Measurements from ENCODE around the gene ABCA7. TPM values are rescaled to one million over a fixed set of nuclear protein-coding genes. Genes with fewer than 3 reads are reported as not detected.

The ABCA7 gene
- total and polyA plus RNA-seq, 2 of the 13 experiments (the other 11 are each of a cell fraction or from before 2014, with no cell fraction given), result 4.4 to 32.4 TPM

DNA sequence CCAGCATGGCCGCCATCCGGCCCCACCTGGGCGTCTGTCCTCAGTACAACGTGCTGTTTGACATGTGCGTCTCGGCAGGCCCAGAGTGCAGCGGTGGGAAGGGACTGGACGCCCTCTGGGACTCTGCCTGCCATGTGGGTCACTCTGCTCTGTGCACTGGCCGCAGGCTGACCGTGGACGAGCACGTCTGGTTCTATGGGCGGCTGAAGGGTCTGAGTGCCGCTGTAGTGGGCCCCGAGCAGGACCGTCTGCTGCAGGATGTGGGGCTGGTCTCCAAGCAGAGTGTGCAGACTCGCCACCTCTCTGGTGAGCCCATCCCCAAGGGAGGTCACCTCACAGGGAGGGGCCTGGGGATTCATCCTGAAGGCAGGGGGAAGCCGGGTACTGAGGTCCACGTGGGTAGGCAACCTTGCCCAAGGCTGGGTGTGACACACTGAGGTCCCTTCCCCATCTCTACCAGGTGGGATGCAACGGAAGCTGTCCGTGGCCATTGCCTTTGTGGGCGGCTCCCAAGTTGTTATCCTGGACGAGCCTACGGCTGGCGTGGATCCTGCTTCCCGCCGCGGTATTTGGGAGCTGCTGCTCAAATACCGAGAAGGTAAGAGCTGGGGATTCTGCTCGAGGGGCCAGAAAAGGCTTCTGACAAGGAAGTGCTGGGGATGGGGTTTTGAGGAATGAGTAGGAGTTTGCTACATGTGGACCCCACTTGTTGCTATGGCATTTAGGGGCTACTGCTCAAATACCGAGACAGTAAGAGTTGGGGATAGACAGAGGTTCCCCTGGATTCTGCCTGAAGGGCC lies 11.3 kb downstream of the ABCA7 start (continued):
- TF ChIP-seq, protein P1, sequence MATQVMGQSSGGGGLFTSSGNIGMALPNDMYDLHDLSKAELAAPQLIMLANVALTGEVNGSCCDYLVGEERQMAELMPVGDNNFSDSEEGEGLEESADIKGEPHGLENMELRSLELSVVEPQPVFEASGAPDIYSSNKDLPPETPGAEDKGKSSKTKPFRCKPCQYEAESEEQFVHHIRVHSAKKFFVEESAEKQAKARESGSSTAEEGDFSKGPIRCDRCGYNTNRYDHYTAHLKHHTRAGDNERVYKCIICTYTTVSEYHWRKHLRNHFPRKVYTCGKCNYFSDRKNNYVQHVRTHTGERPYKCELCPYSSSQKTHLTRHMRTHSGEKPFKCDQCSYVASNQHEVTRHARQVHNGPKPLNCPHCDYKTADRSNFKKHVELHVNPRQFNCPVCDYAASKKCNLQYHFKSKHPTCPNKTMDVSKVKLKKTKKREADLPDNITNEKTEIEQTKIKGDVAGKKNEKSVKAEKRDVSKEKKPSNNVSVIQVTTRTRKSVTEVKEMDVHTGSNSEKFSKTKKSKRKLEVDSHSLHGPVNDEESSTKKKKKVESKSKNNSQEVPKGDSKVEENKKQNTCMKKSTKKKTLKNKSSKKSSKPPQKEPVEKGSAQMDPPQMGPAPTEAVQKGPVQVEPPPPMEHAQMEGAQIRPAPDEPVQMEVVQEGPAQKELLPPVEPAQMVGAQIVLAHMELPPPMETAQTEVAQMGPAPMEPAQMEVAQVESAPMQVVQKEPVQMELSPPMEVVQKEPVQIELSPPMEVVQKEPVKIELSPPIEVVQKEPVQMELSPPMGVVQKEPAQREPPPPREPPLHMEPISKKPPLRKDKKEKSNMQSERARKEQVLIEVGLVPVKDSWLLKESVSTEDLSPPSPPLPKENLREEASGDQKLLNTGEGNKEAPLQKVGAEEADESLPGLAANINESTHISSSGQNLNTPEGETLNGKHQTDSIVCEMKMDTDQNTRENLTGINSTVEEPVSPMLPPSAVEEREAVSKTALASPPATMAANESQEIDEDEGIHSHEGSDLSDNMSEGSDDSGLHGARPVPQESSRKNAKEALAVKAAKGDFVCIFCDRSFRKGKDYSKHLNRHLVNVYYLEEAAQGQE (IDR thresholded peaks at IDR 0.05; ENCODE audit: borderline replicate concordance in 1 of 2, low read depth in 1 of 2, low read length in 2 of 2), result no peak; a peak in 1 of 4 replicates
- no peak for TF ChIP-seq SETDB1 (CRISPR knock-in tag; IDR thresholded peaks at IDR 0.05; ENCODE audit: borderline replicate concordance)
- no peak for TF ChIP-seq SUZ12 (IDR thresholded peaks at IDR 0.05; ENCODE audit: low read depth, low read length)
- TF ChIP-seq KAT7 (CRISPR knock-in tag; IDR thresholded peaks at IDR 0.05; ENCODE audit: borderline replicate concordance), result no peak; the same call in 1 of the 2 replicates
- no peak for TF ChIP-seq NR1H2 (CRISPR knock-in tag; IDR thresholded peaks at IDR 0.05; ENCODE audit: borderline replicate concordance, low read depth)
- TF ChIP-seq NR2F1 (CRISPR knock-in tag; IDR thresholded peaks at IDR 0.05), result no peak
- TF ChIP-seq ZMYM2 (CRISPR knock-in tag; IDR thresholded peaks at IDR 0.05), result peak; percentile 71
- TF ChIP-seq MXD4 (CRISPR knock-in tag; IDR thresholded peaks at IDR 0.05), result peak; percentile 88
- TF ChIP-seq, protein P2, sequence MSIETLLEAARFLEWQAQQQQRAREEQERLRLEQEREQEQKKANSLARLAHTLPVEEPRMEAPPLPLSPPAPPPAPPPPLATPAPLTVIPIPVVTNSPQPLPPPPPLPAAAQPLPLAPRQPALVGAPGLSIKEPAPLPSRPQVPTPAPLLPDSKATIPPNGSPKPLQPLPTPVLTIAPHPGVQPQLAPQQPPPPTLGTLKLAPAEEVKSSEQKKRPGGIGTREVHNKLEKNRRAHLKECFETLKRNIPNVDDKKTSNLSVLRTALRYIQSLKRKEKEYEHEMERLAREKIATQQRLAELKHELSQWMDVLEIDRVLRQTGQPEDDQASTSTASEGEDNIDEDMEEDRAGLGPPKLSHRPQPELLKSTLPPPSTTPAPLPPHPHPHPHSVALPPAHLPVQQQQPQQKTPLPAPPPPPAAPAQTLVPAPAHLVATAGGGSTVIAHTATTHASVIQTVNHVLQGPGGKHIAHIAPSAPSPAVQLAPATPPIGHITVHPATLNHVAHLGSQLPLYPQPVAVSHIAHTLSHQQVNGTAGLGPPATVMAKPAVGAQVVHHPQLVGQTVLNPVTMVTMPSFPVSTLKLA (IDR thresholded peaks at IDR 0.05), result peak; percentile 64
- TF ChIP-seq U2AF2 (IDR thresholded peaks at IDR 0.05; ENCODE audit: low read depth, low read length), result no peak
- TF ChIP-seq NR2F2 (IDR thresholded peaks at IDR 0.05; ENCODE audit: borderline replicate concordance, low read depth), result no peak; the same call in 1 of the 2 replicates
- no peak for TF ChIP-seq HNF4G (IDR thresholded peaks at IDR 0.05; ENCODE audit: borderline replicate concordance, low read depth, low read length)
- TF ChIP-seq HNF4G (CRISPR knock-in tag; IDR thresholded peaks at IDR 0.05; ENCODE audit: borderline replicate concordance, low read depth), result no peak
- no peak for TF ChIP-seq NCOA5 (CRISPR knock-in tag; IDR thresholded peaks at IDR 0.05)
- TF ChIP-seq ZNF570 (CRISPR knock-in tag; IDR thresholded peaks at IDR 0.05; ENCODE audit: borderline replicate concordance), result no peak
- no peak for TF ChIP-seq CHCHD3 (CRISPR knock-in tag; IDR thresholded peaks at IDR 0.05)
- TF ChIP-seq ATF7-NPFF (CRISPR knock-in tag; IDR thresholded peaks at IDR 0.05; ENCODE audit: low read depth), result peak; percentile 84
- peak; percentile 81; the same call in 1 of the 2 replicates for TF ChIP-seq TARDBP (CRISPR knock-in tag; IDR thresholded peaks at IDR 0.05)
- TF ChIP-seq TOPORS (CRISPR knock-in tag; IDR thresholded peaks at IDR 0.05), result no peak
- TF ChIP-seq, protein P3, sequence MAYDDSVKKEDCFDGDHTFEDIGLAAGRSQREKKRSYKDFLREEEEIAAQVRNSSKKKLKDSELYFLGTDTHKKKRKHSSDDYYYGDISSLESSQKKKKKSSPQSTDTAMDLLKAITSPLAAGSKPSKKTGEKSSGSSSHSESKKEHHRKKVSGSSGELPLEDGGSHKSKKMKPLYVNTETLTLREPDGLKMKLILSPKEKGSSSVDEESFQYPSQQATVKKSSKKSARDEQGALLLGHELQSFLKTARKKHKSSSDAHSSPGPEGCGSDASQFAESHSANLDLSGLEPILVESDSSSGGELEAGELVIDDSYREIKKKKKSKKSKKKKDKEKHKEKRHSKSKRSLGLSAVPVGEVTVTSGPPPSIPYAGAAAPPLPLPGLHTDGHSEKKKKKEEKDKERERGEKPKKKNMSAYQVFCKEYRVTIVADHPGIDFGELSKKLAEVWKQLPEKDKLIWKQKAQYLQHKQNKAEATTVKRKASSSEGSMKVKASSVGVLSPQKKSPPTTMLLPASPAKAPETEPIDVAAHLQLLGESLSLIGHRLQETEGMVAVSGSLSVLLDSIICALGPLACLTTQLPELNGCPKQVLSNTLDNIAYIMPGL (CRISPR knock-in tag; IDR thresholded peaks at IDR 0.05; ENCODE audit: borderline replicate concordance in 1 of 2, low read depth in 1 of 2), result peak; percentile 23 to 50; a peak in 2 of 4 replicates
- TF ChIP-seq ZNF776 (CRISPR knock-in tag; IDR thresholded peaks at IDR 0.05), result peak; percentile 72; the same call in 1 of the 2 replicates
- no peak for TF ChIP-seq SATB2 (CRISPR knock-in tag; IDR thresholded peaks at IDR 0.05)

Measured in HepG2 (cell line).